ENCODE results near the gene KIAA0232.

GRCh38 chr4:6777636-6778281 is 4.8 kb upstream of the KIAA0232 start:
- TF ChIP-seq CTCF (IDR thresholded peaks at IDR 0.05; ENCODE audit: low read depth, low read length, poor library complexity, severe bottlenecking) (peak; percentile 22), EZH2phosphoT487 (IDR thresholded peaks at IDR 0.05; ENCODE audit: borderline replicate concordance, low read length) (no peak)
